ENCODE data around the gene SUN1.

The SUN1 gene

DNA sequence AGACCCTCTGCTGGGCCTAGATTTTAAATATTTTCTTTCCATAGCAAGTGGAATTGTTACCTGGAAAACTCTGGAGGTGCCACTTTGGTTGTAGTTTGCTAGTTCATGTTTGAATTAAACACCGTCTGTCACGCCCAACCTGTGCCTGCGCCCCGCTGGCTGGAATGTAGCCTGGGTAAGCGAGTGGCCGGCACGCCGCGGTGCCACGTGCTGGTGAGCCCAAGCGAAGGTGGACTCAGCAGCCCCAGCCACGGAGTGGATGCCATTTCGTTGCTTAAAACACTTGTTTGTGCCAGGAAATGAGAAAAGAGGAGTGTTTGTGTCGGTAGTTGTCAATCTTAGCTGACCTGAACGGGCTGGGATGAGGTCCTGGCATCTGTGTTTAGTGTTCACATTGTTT, 46.8 kb downstream of the SUN1 start:
- DNase-seq, result no peak

DNA sequence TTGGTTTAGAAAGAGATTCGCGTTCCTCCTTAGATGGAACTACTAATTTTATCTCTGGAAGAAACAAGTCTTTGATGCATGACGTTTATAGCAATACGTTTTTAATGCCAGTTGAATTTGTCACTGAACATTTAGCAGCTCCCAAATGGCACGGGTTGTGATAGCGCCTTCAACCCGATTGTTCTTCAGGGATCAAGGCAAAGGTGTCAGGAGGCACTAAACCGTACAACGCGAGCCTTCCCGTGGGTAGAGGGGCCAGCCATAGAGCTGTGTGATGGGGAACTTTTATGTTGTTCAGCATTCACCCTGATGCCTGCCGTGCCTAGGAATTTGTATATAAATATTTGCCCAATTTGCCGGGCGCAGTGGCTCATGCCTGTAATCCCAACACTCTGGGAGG, 47.4 kb downstream of the SUN1 start:
- no peak for DNase-seq

GRCh38 chr7:880450-880849, 48.2 kb downstream of the SUN1 start:
- DNase-seq, result no peak

DNA sequence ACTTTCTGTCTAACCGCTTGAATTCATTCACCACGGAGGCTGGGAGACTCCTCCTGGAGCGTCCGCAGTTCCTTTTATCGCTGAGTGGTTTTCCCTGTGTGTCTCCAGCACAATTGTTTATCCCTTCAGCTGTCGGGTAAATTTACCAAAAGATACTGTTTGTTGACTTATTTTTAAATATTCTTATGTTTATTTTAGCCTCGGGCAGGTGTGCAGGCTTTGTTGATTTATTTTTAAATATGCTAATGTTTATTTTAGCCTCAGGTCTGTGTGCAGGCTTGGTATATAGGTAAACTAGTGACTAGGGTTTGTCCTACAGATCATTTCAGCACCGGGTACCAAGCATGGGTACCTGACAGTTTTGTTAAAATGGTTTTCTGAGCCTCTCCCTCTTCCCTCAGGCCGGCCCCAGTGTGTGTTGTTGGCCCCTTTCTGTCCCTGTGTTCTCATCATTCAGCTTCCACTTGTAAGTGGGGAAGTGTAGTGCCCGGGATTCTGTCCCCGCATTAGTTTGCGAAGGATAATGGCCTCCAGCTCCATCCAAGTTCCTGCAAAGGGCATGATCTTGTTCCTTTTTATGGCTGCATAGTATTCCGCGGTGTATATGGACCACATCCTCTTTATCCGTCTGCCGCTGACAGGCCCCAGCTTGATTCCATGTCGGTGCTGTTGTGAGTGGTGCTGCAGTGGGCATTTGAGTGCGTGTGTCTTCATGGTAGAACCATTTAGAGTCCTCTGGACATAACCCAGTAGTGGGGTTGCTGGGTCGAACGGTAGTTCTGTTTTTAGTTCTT, 49.4 kb downstream of the SUN1 start:
- DNase-seq, result no peak

GRCh38 chr7:882336-883035, 50.2 kb downstream of the SUN1 start:
- no peak for DNase-seq

DNA sequence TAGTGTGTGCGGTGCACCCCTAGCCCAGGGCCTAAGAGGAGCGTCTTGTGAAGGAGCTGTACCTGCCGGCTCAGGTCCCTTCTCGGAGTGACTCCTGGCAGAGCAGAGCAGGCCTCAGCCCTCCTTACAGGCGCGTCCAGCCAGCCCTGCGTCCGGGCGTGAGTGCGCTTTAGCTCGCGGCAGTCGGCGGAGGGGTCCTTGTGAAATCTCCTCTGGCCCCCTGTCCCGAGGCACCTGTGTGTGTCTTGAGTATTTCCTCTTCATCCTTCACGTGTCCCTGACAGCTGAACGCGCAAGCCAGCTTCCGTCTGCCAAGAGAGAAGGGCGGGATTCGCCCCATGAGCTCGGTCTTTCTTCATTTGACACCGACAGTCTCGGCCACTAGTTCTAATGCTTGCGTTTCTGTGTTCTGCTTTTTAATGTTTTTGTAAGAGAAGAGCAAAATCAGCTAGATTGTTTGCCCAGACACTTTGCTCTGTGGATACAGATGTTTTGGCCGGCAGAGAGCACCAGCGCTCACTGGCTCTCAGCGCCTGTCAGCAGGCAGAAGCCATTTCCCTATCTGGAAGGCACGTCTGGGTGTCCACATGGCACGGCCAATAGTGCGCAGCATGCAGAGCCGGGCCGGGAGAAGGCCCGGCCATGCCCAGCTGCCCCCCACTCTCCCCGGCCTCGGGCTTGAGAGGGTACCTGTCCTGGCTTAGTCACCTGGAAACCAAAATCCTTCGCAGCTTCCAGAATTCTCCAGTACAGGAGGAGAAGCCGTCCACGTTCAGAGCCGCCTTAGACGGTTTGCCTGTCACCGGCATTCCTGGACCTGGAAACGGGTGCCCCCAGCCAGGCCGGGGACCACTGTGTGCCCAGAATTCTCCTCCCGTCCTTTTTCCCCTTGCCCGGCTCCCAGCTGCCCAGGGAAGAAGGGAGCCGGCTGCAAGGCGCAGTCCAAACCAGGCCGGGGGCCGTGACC, 51.1 kb downstream of the SUN1 start:
- no peak for DNase-seq

DNA sequence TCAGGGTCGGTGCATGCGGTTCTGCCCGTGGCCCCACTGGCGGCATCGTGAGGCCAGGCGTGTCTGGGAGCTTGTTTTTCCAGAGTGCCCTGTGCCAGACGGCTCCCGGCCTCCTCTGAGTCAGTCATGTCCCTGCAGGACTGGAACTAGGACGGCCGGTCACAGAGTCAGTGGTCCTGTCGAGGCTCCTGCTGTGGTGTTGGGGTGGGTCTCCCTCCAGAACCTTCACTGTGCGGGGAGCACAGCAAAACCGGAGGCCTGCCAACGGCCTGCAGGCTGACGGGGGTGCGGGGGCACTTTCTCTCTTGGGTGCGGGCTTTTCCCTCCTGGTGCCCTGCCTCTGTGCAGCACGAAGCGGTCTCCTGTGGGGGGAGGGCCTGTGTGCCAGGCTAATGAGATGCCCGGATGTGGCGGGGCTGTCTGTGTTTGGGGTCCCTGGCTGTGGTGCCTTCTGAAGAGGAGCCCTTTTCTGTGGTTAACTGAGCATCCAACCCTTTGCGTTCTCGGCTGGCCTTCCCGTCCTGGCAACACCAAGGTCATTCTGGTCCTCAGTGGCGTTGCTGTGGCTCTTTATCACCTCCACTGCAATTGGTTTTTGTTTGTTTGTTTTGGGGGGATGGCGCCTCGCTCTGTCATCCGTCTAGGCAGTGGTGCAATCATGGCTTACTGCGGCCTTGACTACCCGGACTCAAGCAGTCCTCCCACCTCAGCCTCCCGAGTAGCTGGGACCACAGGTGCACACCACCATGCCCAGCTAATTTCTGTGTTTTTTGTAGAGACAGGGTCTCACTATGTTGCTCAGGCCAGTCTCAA, 52.1 kb downstream of the SUN1 start:
- no peak for DNase-seq

- DNase-seq, result no peak
Observed at GRCh38 chr7:885261-885892, 53.1 kb downstream of the SUN1 start.

DNA sequence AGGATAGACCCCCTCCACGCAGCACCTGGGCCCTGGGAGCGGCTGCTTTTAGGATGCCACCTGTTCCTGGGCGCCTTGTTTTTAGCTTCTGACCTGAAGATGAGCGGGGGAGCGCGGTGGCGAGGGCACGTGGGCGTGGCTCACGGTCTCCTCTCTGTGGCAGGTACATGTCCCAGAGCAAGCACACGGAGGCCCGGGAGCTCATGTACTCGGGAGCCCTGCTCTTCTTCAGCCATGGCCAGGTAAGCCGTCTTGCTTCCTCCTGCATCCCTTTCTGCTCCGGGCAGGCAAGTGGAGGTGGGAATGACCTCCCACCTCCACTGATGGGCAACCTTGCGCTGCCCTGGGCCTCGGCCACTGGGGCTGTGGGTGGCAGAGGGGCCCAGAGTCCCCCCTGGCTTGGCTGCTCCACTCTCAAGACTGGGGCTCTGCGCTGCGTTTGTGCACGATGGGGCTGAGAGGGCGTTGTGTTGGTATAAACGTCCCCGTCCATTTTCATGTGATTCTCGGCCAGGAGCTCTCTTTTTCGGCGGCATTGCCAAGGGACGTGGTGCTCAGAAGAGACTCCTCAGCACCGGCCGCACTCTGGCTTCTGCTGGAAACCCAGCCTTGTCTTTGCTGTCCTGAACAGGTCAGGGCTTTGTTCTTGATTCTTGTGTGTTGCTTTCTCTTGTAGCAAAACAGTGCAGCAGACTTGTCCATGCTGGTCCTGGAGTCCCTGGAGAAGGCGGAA, 53.8 kb downstream of the SUN1 start:
- no peak for DNase-seq

- DNase-seq, result no peak
Observed at GRCh38 chr7:886626-887487, 54.6 kb downstream of the SUN1 start.

GRCh38 chr7:887488-887820, 55.2 kb downstream of the SUN1 start:
- DNase-seq, result no peak

GRCh38 chr7:888081-889024, 56.1 kb downstream of the SUN1 start:
- DNase-seq, result no peak

- no peak for DNase-seq
Observed at GRCh38 chr7:889025-889390, 56.7 kb downstream of the SUN1 start.

DNA sequence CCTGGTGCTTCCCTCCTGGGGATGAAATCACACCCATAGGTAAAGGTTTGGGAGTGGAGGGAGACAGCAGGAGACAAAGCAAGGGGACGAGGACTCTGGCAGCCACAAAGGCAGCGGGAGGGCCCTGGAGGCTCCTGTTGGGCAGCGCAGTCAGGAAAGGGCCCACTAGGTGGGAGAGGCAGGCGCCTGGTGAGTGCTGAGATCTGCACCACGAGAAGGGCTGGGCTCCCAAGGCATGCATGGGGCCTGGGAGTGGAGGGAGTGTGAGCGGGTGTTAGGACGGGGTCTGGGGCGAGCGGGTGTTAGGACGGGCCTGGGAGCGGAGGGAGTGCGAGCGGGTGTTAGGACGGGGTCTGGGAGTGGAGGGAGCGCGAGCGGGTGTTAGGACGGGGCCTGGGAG, 57.1 kb downstream of the SUN1 start:
- no peak for DNase-seq

DNA sequence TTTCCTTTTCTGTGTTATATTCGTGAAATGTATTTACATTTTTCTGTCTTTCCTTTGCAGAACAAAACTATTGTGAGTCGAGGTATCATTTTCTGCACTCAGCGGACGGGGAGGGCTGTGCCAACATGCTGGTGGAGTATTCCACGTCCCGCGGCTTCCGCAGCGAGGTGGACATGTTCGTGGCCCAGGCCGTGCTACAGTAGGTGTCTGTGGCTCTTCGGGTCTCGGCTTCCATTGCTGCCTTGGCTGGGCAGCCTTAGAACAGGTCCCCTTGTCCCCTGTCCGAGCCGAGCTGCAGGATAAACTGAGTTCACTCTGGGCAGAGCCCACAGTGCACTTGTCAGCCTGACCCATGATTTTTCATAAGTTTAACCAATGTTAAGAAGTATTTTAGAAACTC, 58.6 kb downstream of the SUN1 start:
- no peak for DNase-seq

- no peak for DNase-seq
Observed at GRCh38 chr7:891291-891690, 59.0 kb downstream of the SUN1 start.

- DNase-seq, result no peak
Observed at GRCh38 chr7:891805-892204, 59.5 kb downstream of the SUN1 start.

GRCh38 chr7:892648-893593, 60.6 kb downstream of the SUN1 start:
- DNase-seq, result no peak

Measured in NCI-H1092 (cell line).